HG03159 (cell line): ENCODE data around the gene CX3CR1.

Source experiments
- ATAC-seq: cut with Tn5 transposase; IDR thresholded peaks from one replicate; pipeline ENCODE4 v1.9.1; 2021; ENCODE audit warnings: mild to moderate bottlenecking, moderate library complexity; ENCODE audit not compliant: unreplicated experiment

Gene CX3CR1

GRCh38 chr3:39292961-39293360 lies 13.1 kb upstream of the CX3CR1 start:
- no peak for ATAC-seq

GRCh38 chr3:39291903-39292329 lies 12.1 kb upstream of the CX3CR1 start:
- no peak for ATAC-seq

GRCh38 chr3:39290255-39290654 lies 10.4 kb upstream of the CX3CR1 start:
- ATAC-seq, result no peak

GRCh38 chr3:39289107-39289506 lies 9.3 kb upstream of the CX3CR1 start:
- no peak for ATAC-seq

GRCh38 chr3:39288300-39288808 lies 8.5 kb upstream of the CX3CR1 start:
- ATAC-seq, result peak; percentile 97

GRCh38 chr3:39287216-39288164 lies 7.7 kb upstream of the CX3CR1 start:
- no peak for ATAC-seq

- ATAC-seq, result no peak
These were observed 6.9 kb upstream of the CX3CR1 start for GRCh38 chr3:39286771-39287170.

GRCh38 chr3:39285332-39285731 lies 5.5 kb upstream of the CX3CR1 start:
- no peak for ATAC-seq

GRCh38 chr3:39284457-39284881 lies 4.6 kb upstream of the CX3CR1 start:
- ATAC-seq, result no peak

GRCh38 chr3:39282057-39282456 lies 2.2 kb upstream of the CX3CR1 start:
- no peak for ATAC-seq

GRCh38 chr3:39281533-39281932 lies 1.7 kb upstream of the CX3CR1 start:
- ATAC-seq, result no peak

GRCh38 chr3:39280571-39280970 lies 735 bp upstream of the CX3CR1 start:
- ATAC-seq, result no peak

- ATAC-seq, result no peak
These were observed 1.3 kb downstream of the CX3CR1 start for GRCh38 chr3:39278616-39278935.

GRCh38 chr3:39277893-39278615 lies 1.8 kb downstream of the CX3CR1 start:
- no peak for ATAC-seq

GRCh38 chr3:39276746-39277145 lies 3.1 kb downstream of the CX3CR1 start:
- no peak for ATAC-seq

GRCh38 chr3:39275963-39276593 lies 3.8 kb downstream of the CX3CR1 start:
- ATAC-seq, result no peak

- no peak for ATAC-seq
These were observed 4.8 kb downstream of the CX3CR1 start for GRCh38 chr3:39275052-39275451.

- ATAC-seq, result no peak
These were observed 6.7 kb downstream of the CX3CR1 start for GRCh38 chr3:39273119-39273518.

GRCh38 chr3:39272191-39272590 lies 7.6 kb downstream of the CX3CR1 start:
- no peak for ATAC-seq

GRCh38 chr3:39271363-39271914 lies 8.4 kb downstream of the CX3CR1 start:
- no peak for ATAC-seq

GRCh38 chr3:39269528-39269927 lies 10.3 kb downstream of the CX3CR1 start:
- no peak for ATAC-seq
